22Rv1 (cell line): ENCODE results near the gene TTC7B.

ENCODE experiments used
- ZFX ChIP-seq: fragments of 450-650 bp; IDR thresholded peaks from 2 replicates; pipeline ENCODE4 v1.6.1; 2017; ENCODE audit warnings: antibody characterized with exemption, borderline replicate concordance
- TF ChIP-seq, protein P1 (sequence below): fragments of 450-650 bp; IDR thresholded peaks from 2 replicates; pipeline ENCODE4 v1.5.1; 2017; ENCODE audit warnings: mild to moderate bottlenecking

DNA sequence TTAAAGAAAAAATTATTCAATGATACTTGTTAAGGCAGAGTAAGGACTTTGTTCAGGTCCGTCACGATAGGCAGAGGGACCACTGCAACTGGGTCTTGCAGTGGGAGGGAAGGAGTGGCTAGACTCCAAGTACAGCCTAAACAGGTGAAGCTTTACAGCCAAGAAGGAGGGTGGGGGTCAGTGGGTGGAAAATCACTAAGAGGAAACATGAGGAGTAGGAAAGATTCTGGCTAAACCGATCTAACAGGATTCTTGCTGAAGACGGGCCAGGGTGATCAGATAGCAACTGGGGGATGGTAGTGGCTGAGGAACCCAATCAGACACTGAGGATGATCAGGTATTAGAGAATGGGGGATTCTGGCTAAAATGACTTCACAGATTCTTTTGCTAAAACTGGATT is 100.2 kb downstream of the TTC7B start:
- TF ChIP-seq, protein P1, sequence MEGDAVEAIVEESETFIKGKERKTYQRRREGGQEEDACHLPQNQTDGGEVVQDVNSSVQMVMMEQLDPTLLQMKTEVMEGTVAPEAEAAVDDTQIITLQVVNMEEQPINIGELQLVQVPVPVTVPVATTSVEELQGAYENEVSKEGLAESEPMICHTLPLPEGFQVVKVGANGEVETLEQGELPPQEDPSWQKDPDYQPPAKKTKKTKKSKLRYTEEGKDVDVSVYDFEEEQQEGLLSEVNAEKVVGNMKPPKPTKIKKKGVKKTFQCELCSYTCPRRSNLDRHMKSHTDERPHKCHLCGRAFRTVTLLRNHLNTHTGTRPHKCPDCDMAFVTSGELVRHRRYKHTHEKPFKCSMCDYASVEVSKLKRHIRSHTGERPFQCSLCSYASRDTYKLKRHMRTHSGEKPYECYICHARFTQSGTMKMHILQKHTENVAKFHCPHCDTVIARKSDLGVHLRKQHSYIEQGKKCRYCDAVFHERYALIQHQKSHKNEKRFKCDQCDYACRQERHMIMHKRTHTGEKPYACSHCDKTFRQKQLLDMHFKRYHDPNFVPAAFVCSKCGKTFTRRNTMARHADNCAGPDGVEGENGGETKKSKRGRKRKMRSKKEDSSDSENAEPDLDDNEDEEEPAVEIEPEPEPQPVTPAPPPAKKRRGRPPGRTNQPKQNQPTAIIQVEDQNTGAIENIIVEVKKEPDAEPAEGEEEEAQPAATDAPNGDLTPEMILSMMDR = no peak
- no peak for TF ChIP-seq ZFX
